AML-193 (cell line): Measurements from ENCODE around the gene GOLGA8S.
"Not testable (repeated sequence)": the region's sequence is repeated elsewhere in the genome, so short reads cannot be mapped to it uniquely, and the experiment has no call there.

Source experiments
- DNase-seq, 2 experiments: peaks; one replicate each; lab custom pipeline; 2025; lab: John Stamatoyannopoulos, UW

GOLGA8S gene

GRCh38 chr15:23354448-23354847 lies at the start of gene GOLGA8S:
Gene GOLGA8S (plus strand): TSS chr15:23354748. CDS start chr15:23354810, 62 bp downstream.
- DNase-seq = not testable (repeated sequence)

- not testable (repeated sequence) for DNase-seq
Observed at GRCh38 chr15:23304805-23305204, 49.7 kb upstream of the GOLGA8S start.

- not testable (repeated sequence) for DNase-seq
Observed at GRCh38 chr15:23305921-23306320, 48.6 kb upstream of the GOLGA8S start.

- DNase-seq = not testable (repeated sequence)
Observed at GRCh38 chr15:23311233-23311632, 43.3 kb upstream of the GOLGA8S start.

- not testable (repeated sequence) for DNase-seq
Observed at GRCh38 chr15:23334096-23334495, 20.5 kb upstream of the GOLGA8S start, which contains the start of gene GOLGA6L26. Gene GOLGA6L26 (minus strand): TSS chr15:23334196. CDS start chr15:23334135, 61 bp downstream.

- DNase-seq = not testable (repeated sequence)
Observed at GRCh38 chr15:23362622-23363021, 8.1 kb downstream of the GOLGA8S start.

- DNase-seq = not testable (repeated sequence)
Observed at GRCh38 chr15:23364261-23364660, 9.7 kb downstream of the GOLGA8S start.

- DNase-seq = no peak
Observed at GRCh38 chr15:23370578-23370977, 16.0 kb downstream of the GOLGA8S start.

GRCh38 chr15:23371134-23371533 lies 16.6 kb downstream of the GOLGA8S start:
- DNase-seq = not testable (repeated sequence)

GRCh38 chr15:23371868-23372267 lies 17.3 kb downstream of the GOLGA8S start:
- DNase-seq = not testable (repeated sequence)

GRCh38 chr15:23372284-23372683 lies 17.7 kb downstream of the GOLGA8S start:
- DNase-seq = no peak

- DNase-seq = not testable (repeated sequence)
Observed at GRCh38 chr15:23372891-23373600, 18.5 kb downstream of the GOLGA8S start.

GRCh38 chr15:23374226-23374625 lies 19.7 kb downstream of the GOLGA8S start:
- not testable (repeated sequence) for DNase-seq

- DNase-seq = not testable (repeated sequence)
Observed at GRCh38 chr15:23378946-23379345, 24.4 kb downstream of the GOLGA8S start.

- DNase-seq = not testable (repeated sequence)
Observed at GRCh38 chr15:23380700-23381099, 26.2 kb downstream of the GOLGA8S start.

GRCh38 chr15:23381192-23381591 lies 26.6 kb downstream of the GOLGA8S start:
- DNase-seq = not testable (repeated sequence)

- DNase-seq = no peak
Observed at GRCh38 chr15:23384371-23384770, 29.8 kb downstream of the GOLGA8S start.

GRCh38 chr15:23385886-23386430 lies 31.4 kb downstream of the GOLGA8S start:
- no peak for DNase-seq

- no peak for DNase-seq
Observed at GRCh38 chr15:23387621-23388190, 33.2 kb downstream of the GOLGA8S start.

- DNase-seq = no peak
Observed at GRCh38 chr15:23395030-23395692, 40.6 kb downstream of the GOLGA8S start.

GRCh38 chr15:23395832-23396231 lies 41.3 kb downstream of the GOLGA8S start:
- no peak for DNase-seq

GRCh38 chr15:23397779-23398178 lies 43.2 kb downstream of the GOLGA8S start:
- no peak for DNase-seq
